Measurements from ENCODE around the gene ADCY9.

- TF ChIP-seq CTCF (IDR thresholded peaks at IDR 0.05) = no peak
- no peak for TF ChIP-seq POLR2A (IDR thresholded peaks at IDR 0.05)
Observed at GRCh38 chr16:3979070-3979469, 137.2 kb downstream of the ADCY9 start.

All from esophagus squamous epithelium (tissue), 4 donors.